ENCODE data around the gene CDKN1C.

CDKN1C gene

GRCh38 chr11:2920343-2920742 is 34.8 kb upstream of the CDKN1C start (continued):
- TF ChIP-seq ZNF654 (tag by site-specific recombination; IDR thresholded peaks at IDR 0.05; ENCODE audit: low read depth), result no peak
- no peak for TF ChIP-seq GLI2 (tag by site-specific recombination; IDR thresholded peaks at IDR 0.05; ENCODE audit: borderline replicate concordance, low read depth)
- no peak for TF ChIP-seq ZFP3 (tag by site-specific recombination; IDR thresholded peaks at IDR 0.05; ENCODE audit: low read depth)
- no peak for TF ChIP-seq ZBTB8A (tag by site-specific recombination; IDR thresholded peaks at IDR 0.05)
- TF ChIP-seq ZNF16 (tag by site-specific recombination; IDR thresholded peaks at IDR 0.05; ENCODE audit: low read depth), result no peak

GRCh38 chr11:2919837-2920236 is 34.3 kb upstream of the CDKN1C start:
- Histone ChIP-seq H3K4me1 (ENCODE audit: control insufficient read depth, insufficient read depth, low read length) (no peaks in the 10 kb centered on the region), H3K9me3 (ENCODE audit: control insufficient read depth, insufficient read depth, low read depth, low read length) (no peaks in the 10 kb centered on the region), H3K27ac (ENCODE audit: extremely low read depth, low read depth, low read length) (no peak overlapping the region), H3K36me3 (ENCODE audit: control insufficient read depth in 2 of 2, insufficient read depth in 1 of 2, low read length in 2 of 2) (no peaks in the 10 kb centered on the region), H3K4me3 (ENCODE audit: low read depth, low read length) (no peak overlapping the region)
- no peak for TF ChIP-seq RBAK (tag by site-specific recombination; IDR thresholded peaks at IDR 0.05)
- CTCF ChIA-PET, result interaction anchor here (0.6 kb wide), 3 partner anchors 10 to 632 kb away, joined by 4 read pairs; no protein-coding TSS in a partner anchor
- POLR2A ChIA-PET, result interaction anchor here (0.7 to 1.1 kb wide), 2 partner anchors 9 to 474 kb away, joined by 5 to 9 read pairs; partner anchors contain the start of gene PHLDA2

- TF ChIP-seq TRIM28 (IDR thresholded peaks at IDR 0.05; ENCODE audit: borderline replicate concordance, low read length), result no peak
- no peak for TF ChIP-seq ZNF138 (tag by site-specific recombination; IDR thresholded peaks at IDR 0.05; ENCODE audit: borderline replicate concordance)
- no peak for TF ChIP-seq ZNF416 (tag by site-specific recombination; IDR thresholded peaks at IDR 0.05)
- TF ChIP-seq ZBTB49 (tag by site-specific recombination; IDR thresholded peaks at IDR 0.05; ENCODE audit: low read depth), result no peak
- TF ChIP-seq ZNF701 (tag by site-specific recombination; IDR thresholded peaks at IDR 0.05), result no peak
- TF ChIP-seq ZFP3 (tag by site-specific recombination; IDR thresholded peaks at IDR 0.05; ENCODE audit: low read depth), result no peak
- TF ChIP-seq CTCF (tag by site-specific recombination; IDR thresholded peaks at IDR 0.05), result no peak
- TF ChIP-seq ZNF184 (tag by site-specific recombination; IDR thresholded peaks at IDR 0.05), result no peak
- TF ChIP-seq ZNF335 (tag by site-specific recombination; conservative IDR thresholded peaks at IDR 0.05), result no peak
- TF ChIP-seq ZBTB11 (tag by site-specific recombination; conservative IDR thresholded peaks at IDR 0.05; ENCODE audit: low read depth), result no peak
- Histone ChIP-seq H3K36me3 (ENCODE audit: control insufficient read depth in 2 of 2, insufficient read depth in 1 of 2, low read length in 2 of 2) (no peaks in the 10 kb centered on the region), H3K27ac (ENCODE audit: extremely low read depth, low read depth, low read length) (no peak overlapping the region), H3K4me1 (ENCODE audit: control insufficient read depth, insufficient read depth, low read length) (no peaks in the 10 kb centered on the region), H3K4me3 (ENCODE audit: low read depth, low read length) (no peak overlapping the region), H3K9me3 (ENCODE audit: control insufficient read depth, insufficient read depth, low read depth, low read length) (no peaks in the 10 kb centered on the region)
- POLR2A ChIA-PET, result interaction anchor here (0.7 to 2.9 kb wide), 3 partner anchors 10 to 474 kb away, joined by 5 to 11 read pairs (median 9); partner anchors contain the start of gene PHLDA2
- CTCF ChIA-PET, result interaction anchor here (1.5 kb wide), 1 partner anchor 28 kb away, joined by 6 read pairs; no protein-coding TSS in a partner anchor
Measured at GRCh38 chr11:2919188-2919587, 33.6 kb upstream of the CDKN1C start.
